RWPE2 (cell line): ENCODE data around the gene PIP5K1A.

Source experiments
- ATAC-seq: fragments of 200-7000 bp; cut with Tn5 transposase; 3 replicates; pipeline ENCODE4 v1.9.1; 2021; ENCODE audit warnings: low read depth
- DNase-seq: peaks from one replicate; pipeline ENCODE4 v3.0.0-alpha.2; 2020; ENCODE audit warnings: low spot score
- H3K27ac ChIP-seq: fragments of 450-650 bp; 2 replicates; pipeline ENCODE4 v1.5.1; 2017; ENCODE audit warnings: mild to moderate bottlenecking; ENCODE audit not compliant: poor library complexity, severe bottlenecking
- H3K27me3 ChIP-seq: fragments of 250-450 bp; sonication (Bioruptor Pico); 2 replicates; pipeline ENCODE4 v1.5.1; 2021; ENCODE audit warnings: mild to moderate bottlenecking, moderate library complexity; ENCODE audit not compliant: insufficient read depth, poor library complexity, severe bottlenecking
- H3K36me3 ChIP-seq: fragments of 250-450 bp; sonication (Bioruptor Pico); 2 replicates; pipeline ENCODE4 v1.5.1; 2020; ENCODE audit warnings: low read depth, mild to moderate bottlenecking, moderate library complexity
- H3K4me1 ChIP-seq: fragments of 250-450 bp; sonication (Bioruptor Pico); 2 replicates; pipeline ENCODE4 v1.5.1; 2021; ENCODE audit warnings: mild to moderate bottlenecking, moderate library complexity; ENCODE audit not compliant: insufficient read depth, poor library complexity, severe bottlenecking
- H3K4me3 ChIP-seq: fragments of 250-450 bp; sonication (Bioruptor Pico); 2 replicates; pipeline ENCODE4 v1.5.1; 2021; ENCODE audit warnings: mild to moderate bottlenecking, moderate library complexity; ENCODE audit not compliant: severe bottlenecking
- H3K9me3 ChIP-seq: fragments of 250-450 bp; sonication (Bioruptor Pico); 2 replicates; pipeline ENCODE4 v1.5.1; 2021; ENCODE audit warnings: mild to moderate bottlenecking, moderate library complexity; ENCODE audit not compliant: severe bottlenecking
- TF ChIP-seq, protein P1 (sequence below): fragments of 450-650 bp; IDR thresholded peaks from one replicate; pipeline ENCODE4 v1.5.1; 2017; ENCODE audit warnings: mild to moderate bottlenecking, moderate library complexity; ENCODE audit not compliant: poor library complexity, severe bottlenecking

The PIP5K1A gene, protein sequence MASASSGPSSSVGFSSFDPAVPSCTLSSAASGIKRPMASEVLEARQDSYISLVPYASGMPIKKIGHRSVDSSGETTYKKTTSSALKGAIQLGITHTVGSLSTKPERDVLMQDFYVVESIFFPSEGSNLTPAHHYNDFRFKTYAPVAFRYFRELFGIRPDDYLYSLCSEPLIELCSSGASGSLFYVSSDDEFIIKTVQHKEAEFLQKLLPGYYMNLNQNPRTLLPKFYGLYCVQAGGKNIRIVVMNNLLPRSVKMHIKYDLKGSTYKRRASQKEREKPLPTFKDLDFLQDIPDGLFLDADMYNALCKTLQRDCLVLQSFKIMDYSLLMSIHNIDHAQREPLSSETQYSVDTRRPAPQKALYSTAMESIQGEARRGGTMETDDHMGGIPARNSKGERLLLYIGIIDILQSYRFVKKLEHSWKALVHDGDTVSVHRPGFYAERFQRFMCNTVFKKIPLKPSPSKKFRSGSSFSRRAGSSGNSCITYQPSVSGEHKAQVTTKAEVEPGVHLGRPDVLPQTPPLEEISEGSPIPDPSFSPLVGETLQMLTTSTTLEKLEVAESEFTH

DNA sequence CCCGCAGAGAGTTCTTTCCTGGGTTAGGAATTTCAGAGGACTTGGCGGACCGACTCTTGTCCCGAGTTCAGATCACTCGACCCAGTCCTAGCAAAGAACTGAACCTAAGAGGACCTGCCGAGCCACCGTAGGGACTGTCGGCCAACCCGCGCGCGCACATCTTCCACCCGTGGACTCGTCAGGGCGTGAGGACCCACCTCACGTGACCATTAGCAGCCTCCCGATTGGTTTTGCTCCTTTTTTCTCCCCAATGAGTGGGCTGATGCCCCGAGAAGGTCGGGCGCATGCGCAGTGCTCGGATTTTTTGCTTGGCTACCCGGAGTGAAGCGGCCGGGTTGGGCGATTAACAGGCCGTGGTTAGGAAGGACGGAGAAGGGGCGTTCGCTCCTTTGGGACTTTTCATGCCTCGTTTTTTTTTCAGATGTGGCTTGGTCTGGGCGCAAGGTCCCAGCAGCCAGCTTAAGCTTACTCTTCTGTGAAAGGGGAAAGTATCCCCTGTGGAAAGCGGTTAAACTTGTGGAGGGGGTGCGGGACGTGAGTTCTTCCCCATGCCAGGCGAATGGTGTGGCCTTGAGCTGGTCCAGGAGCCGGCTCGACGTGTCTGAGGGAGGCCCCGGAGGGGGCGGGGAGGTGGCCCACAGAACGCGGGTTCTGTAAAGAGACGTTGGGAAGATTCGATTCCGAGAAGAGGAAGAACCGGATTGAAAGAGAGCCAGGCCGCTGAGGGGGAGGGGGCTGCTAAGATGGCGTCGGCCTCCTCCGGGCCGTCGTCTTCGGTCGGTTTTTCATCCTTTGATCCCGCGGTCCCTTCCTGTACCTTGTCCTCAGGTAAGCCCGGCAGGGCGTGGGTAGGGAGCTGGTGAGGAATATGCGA is at the start of gene PIP5K1A:
Gene PIP5K1A, plus strand, starts transcription at position 299 of the 874 bp plus-strand sequence. Its CDS starts 445 bp downstream, at position 744.
- peaks cover 28% of the 10 kb centered on the region for H3K4me1 ChIP-seq
- peak within 1 kb of the TSS; percentile 81 for H3K4me3 ChIP-seq
- peak; percentile 52 for ATAC-seq
- TF ChIP-seq, protein P1, sequence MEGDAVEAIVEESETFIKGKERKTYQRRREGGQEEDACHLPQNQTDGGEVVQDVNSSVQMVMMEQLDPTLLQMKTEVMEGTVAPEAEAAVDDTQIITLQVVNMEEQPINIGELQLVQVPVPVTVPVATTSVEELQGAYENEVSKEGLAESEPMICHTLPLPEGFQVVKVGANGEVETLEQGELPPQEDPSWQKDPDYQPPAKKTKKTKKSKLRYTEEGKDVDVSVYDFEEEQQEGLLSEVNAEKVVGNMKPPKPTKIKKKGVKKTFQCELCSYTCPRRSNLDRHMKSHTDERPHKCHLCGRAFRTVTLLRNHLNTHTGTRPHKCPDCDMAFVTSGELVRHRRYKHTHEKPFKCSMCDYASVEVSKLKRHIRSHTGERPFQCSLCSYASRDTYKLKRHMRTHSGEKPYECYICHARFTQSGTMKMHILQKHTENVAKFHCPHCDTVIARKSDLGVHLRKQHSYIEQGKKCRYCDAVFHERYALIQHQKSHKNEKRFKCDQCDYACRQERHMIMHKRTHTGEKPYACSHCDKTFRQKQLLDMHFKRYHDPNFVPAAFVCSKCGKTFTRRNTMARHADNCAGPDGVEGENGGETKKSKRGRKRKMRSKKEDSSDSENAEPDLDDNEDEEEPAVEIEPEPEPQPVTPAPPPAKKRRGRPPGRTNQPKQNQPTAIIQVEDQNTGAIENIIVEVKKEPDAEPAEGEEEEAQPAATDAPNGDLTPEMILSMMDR: no peak
- H3K27ac ChIP-seq: peak within 1 kb of the TSS; percentile 96
- peak; percentile 97 for DNase-seq
- peaks cover 31% of the 10 kb centered on the region for H3K36me3 ChIP-seq
- no peaks in the 10 kb centered on the region for H3K9me3 ChIP-seq
- H3K27me3 ChIP-seq: no peaks in the 10 kb centered on the region

DNA sequence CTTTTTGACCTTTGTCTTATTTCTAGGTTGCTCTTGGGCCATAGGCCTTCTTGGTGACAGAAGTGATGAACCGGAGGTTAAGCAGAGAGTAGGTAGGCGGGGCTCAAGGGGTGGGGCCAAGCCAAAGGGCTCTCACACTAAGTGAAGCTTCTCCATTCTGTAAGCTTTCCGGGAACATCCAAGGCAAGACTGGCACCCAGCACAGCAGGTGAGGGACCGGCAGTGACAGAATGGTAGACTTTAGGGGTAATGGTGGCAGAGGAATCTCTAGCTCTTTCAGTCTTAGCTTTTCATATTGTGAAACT is 41.9 kb upstream of the PIP5K1A start, which contains the start of gene TNFAIP8L2:
Gene TNFAIP8L2, plus strand, starts transcription at position 135 of the 305 bp plus-strand sequence. CDS start 2,049 bp downstream, outside the sequence.
- no peaks in the 10 kb centered on the region for H3K4me1 ChIP-seq
- DNase-seq (no peak), ATAC-seq (peak; percentile 45; the same call in 2 of the 3 replicates)
- TF ChIP-seq, protein P1: no peak
- no peaks in the 10 kb centered on the region for H3K9me3 ChIP-seq
- H3K27ac ChIP-seq: no peak within 1 kb of the TSS
- no peaks in the 10 kb centered on the region for H3K27me3 ChIP-seq
- 0 out of 2 replicates have a peak, but pooled peaks cover 5% of the 10 kb centered on the region for H3K36me3 ChIP-seq
- no peak within 1 kb of the TSS for H3K4me3 ChIP-seq

DNA sequence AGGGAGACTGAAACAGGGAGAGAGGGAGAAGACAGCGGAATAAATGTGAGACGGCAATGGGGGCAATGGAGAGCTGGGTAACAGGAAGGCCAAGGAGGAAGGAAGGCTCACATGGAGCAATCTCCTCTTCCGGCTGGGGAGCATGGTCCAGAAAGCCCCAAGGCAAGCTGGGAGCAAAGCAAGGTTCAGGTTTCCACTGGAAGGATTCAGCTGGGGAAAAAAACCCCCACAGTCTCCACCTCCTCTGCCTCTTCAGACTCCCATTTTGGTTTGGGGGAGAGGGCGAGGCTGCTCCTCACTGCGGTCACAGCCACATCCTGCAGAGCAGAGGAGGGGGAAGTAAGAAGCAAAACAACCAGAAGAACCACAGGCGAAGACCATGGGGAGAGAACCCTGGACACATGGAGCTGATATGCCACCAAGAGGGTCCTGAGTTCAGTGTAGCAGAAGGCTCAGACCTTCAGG is 41.3 kb upstream of the PIP5K1A start:
- TF ChIP-seq, protein P1: no peak
- Histone ChIP-seq H3K27me3 (no peaks in the 10 kb centered on the region), H3K4me1 (no peaks in the 10 kb centered on the region), H3K4me3 (no peak overlapping the region), H3K9me3 (no peaks in the 10 kb centered on the region), H3K36me3 (peaks cover 9% of the 10 kb centered on the region; the same call in 1 of the 2 replicates), H3K27ac (no peak overlapping the region)
- ATAC-seq (no peak; the same call in 2 of the 3 replicates), DNase-seq (no peak)

DNA sequence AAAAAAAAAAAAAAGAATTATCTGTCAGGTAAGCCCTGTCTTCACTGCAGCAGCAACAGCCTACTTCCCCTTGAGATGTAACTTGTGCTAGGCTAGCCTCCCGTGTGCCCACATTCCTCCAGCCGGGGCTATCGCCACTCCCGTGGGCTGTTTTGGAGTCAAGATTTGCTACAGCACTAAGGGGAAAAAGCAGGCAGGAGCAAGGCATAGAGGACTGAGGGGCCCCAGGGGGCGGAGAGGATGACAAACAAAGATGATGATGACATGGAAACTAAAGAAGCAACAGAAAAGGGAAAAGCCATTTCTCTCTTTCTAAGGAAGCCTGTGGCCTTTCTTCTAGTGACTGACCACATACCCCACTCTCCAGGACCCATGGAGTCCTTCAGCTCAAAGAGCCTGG is 40.0 kb upstream of the PIP5K1A start:
- Histone ChIP-seq H3K27me3 (no peaks in the 10 kb centered on the region), H3K4me1 (no peaks in the 10 kb centered on the region), H3K4me3 (no peak overlapping the region), H3K9me3 (no peaks in the 10 kb centered on the region), H3K36me3 (peaks cover 12% of the 10 kb centered on the region; the same call in 1 of the 2 replicates), H3K27ac (no peak overlapping the region)
- no peak for DNase-seq
- ATAC-seq: no peak
- TF ChIP-seq, protein P1: no peak
